Measurements from ENCODE around the gene GSG1. TPM values are rescaled to one million over a fixed set of nuclear protein-coding genes. Genes with fewer than 3 reads are reported as not detected.

The GSG1 gene
- total RNA-seq, 2 experiments from 2014 or later = not detected

GRCh38 chr12:13099844-13100604, 3.4 kb downstream of the GSG1 start:
- intact Hi-C loops (cut with DNase I, micrococcal nuclease) = loop anchor here (2.0 to 10.0 kb wide), 7 partner anchors 99 to 1065 kb away; partner anchors contain the start of genes HEBP1 (in 2 of the 2), APOLD1 (in 1 of the 2), BORCS5 (in 1 of the 2) and CDKN1B (in 1 of the 2)
- POLR2A ChIA-PET = interaction anchor here (2.9 kb wide), 1 partner anchor 112 kb away, joined by 9 read pairs; no protein-coding TSS in a partner anchor
- CTCF ChIA-PET = interaction anchor here (1.2 to 6.9 kb wide), 2 partner anchors 96 to 112 kb away, joined by 4 to 50 read pairs; partner anchors contain the start of gene EMP1
- H3K4me3 Mint-ChIP-seq = peak overlapping the region; percentile 87
- DNase-seq (peak in 1 of 14 experiments; percentile 17), ATAC-seq (ENCODE audit: poor library complexity) (no peak)
- no peaks in the 10 kb centered on the region for H3K9me3 ChIP-seq (ENCODE audit: control insufficient read depth in 1 of 2, insufficient read depth in 1 of 2, low read length in 2 of 2)
- H3K4me3 ChIP-seq (ENCODE audit: low read length) = peak overlapping the region; percentile 64
- H3K27ac Mint-ChIP-seq = peak overlapping the region; percentile 94
- peak overlapping the region; percentile 7 to 91 for H3K27ac ChIP-seq (ENCODE audit: low read depth in 1 of 2, low read length in 2 of 2)
- H3K4me1 Mint-ChIP-seq (ENCODE audit: low read depth) = peaks cover 53% of the 10 kb centered on the region
- H3K4me1 ChIP-seq (ENCODE audit: insufficient read depth, low read length) = peaks cover 38% of the 10 kb centered on the region
- no peaks in the 10 kb centered on the region for H3K9me3 Mint-ChIP-seq
- no peaks in the 10 kb centered on the region for H3K27me3 Mint-ChIP-seq
- H3K36me3 Mint-ChIP-seq (ENCODE audit: low read depth) = no peaks in the 10 kb centered on the region
- no peak for TF ChIP-seq CTCF (IDR thresholded peaks at IDR 0.05)
- H3K27me3 ChIP-seq (ENCODE audit: control insufficient read depth in 1 of 2, insufficient read depth in 2 of 2, low read length in 2 of 2) = no peaks in the 10 kb centered on the region
- no peaks in the 10 kb centered on the region for H3K36me3 ChIP-seq (ENCODE audit: insufficient read depth, low read length)

- H3K9me3 ChIP-seq (ENCODE audit: control insufficient read depth in 1 of 2, insufficient read depth in 1 of 2, low read length in 2 of 2) = no peaks in the 10 kb centered on the region
- no peaks in the 10 kb centered on the region for H3K36me3 ChIP-seq (ENCODE audit: insufficient read depth, low read length)
- intact Hi-C loops (cut with DNase I, micrococcal nuclease) = loop anchor here (2.0 to 10.0 kb wide), 4 partner anchors 182 to 1066 kb away; partner anchors contain the start of genes APOLD1 (in 1 of the 2) and DDX47 (in 1 of the 2)
- ChIA-PET POLR2A (interaction anchor here (1.5 to 2.9 kb wide), 2 partner anchors 112 to 113 kb away, joined by 4 to 9 read pairs; no protein-coding TSS in a partner anchor), CTCF (interaction anchor here (6.9 kb wide), 1 partner anchor 112 kb away, joined by 50 read pairs; no protein-coding TSS in a partner anchor)
- no peak overlapping the region for H3K4me3 ChIP-seq (ENCODE audit: low read length)
- Mint-ChIP-seq H3K4me1 (ENCODE audit: low read depth) (peaks cover 53% of the 10 kb centered on the region), H3K9me3 (no peaks in the 10 kb centered on the region), H3K36me3 (ENCODE audit: low read depth) (no peaks in the 10 kb centered on the region), H3K4me3 (no peak overlapping the region), H3K27ac (peak overlapping the region; percentile 94), H3K27me3 (no peaks in the 10 kb centered on the region)
- DNase-seq (peak in 3 of 14 experiments; percentile 20 to 56 (median 42)), ATAC-seq (ENCODE audit: poor library complexity) (no peak)
- TF ChIP-seq CTCF (IDR thresholded peaks at IDR 0.05) = no peak
- H3K27me3 ChIP-seq (ENCODE audit: control insufficient read depth in 1 of 2, insufficient read depth in 2 of 2, low read length in 2 of 2) = no peaks in the 10 kb centered on the region
- H3K27ac ChIP-seq (ENCODE audit: low read depth in 1 of 2, low read length in 2 of 2) = peak overlapping the region in 1 of 2 donors; percentile 15
- H3K4me1 ChIP-seq (ENCODE audit: insufficient read depth, low read length) = peaks cover 38% of the 10 kb centered on the region
Observed at GRCh38 chr12:13099066-13099843, 4.2 kb downstream of the GSG1 start.

- Mint-ChIP-seq H3K36me3 (ENCODE audit: low read depth) (no peaks in the 10 kb centered on the region), H3K27me3 (no peaks in the 10 kb centered on the region), H3K9me3 (no peaks in the 10 kb centered on the region), H3K27ac (peak overlapping the region; percentile 94), H3K4me1 (ENCODE audit: low read depth) (peaks cover 49% of the 10 kb centered on the region), H3K4me3 (peak overlapping the region; percentile 72)
- Histone ChIP-seq H3K4me3 (ENCODE audit: low read length) (peak overlapping the region; percentile 9), H3K36me3 (ENCODE audit: insufficient read depth, low read length) (no peaks in the 10 kb centered on the region), H3K4me1 (ENCODE audit: insufficient read depth, low read length) (peaks cover 38% of the 10 kb centered on the region), H3K27me3 (ENCODE audit: control insufficient read depth in 1 of 2, insufficient read depth in 2 of 2, low read length in 2 of 2) (no peaks in the 10 kb centered on the region), H3K9me3 (ENCODE audit: control insufficient read depth in 1 of 2, insufficient read depth in 1 of 2, low read length in 2 of 2) (no peaks in the 10 kb centered on the region), H3K27ac (ENCODE audit: low read depth in 1 of 2, low read length in 2 of 2) (no peak overlapping the region)
- ATAC-seq (ENCODE audit: poor library complexity) (no peak), DNase-seq (no peak)
- no peak for TF ChIP-seq CTCF (IDR thresholded peaks at IDR 0.05)
- ChIA-PET CTCF (interaction anchor here (6.9 kb wide), 1 partner anchor 114 kb away, joined by 50 read pairs; no protein-coding TSS in a partner anchor), POLR2A (interaction anchor here (0.6 to 1.5 kb wide), 3 partner anchors 84 to 114 kb away, joined by 3 to 5 read pairs (median 4); no protein-coding TSS in a partner anchor)
- intact Hi-C loops (cut with DNase I, micrococcal nuclease) = loop anchor here (1.0 to 10.0 kb wide), 5 partner anchors 115 to 1067 kb away; partner anchors contain the start of genes APOLD1 (in 1 of the 2) and DDX47 (in 1 of the 2)
Observed at GRCh38 chr12:13097491-13098011, 5.9 kb downstream of the GSG1 start.

Data from CD4-positive, alpha-beta T cell (primary cell).